ENCODE data around the gene WFS1. TPM values are rescaled to one million over a fixed set of nuclear protein-coding genes. Genes with fewer than 3 reads are reported as not detected.

The WFS1 gene
- total RNA-seq, 1 experiment from 2014 or later = 10.9 TPM

DNA sequence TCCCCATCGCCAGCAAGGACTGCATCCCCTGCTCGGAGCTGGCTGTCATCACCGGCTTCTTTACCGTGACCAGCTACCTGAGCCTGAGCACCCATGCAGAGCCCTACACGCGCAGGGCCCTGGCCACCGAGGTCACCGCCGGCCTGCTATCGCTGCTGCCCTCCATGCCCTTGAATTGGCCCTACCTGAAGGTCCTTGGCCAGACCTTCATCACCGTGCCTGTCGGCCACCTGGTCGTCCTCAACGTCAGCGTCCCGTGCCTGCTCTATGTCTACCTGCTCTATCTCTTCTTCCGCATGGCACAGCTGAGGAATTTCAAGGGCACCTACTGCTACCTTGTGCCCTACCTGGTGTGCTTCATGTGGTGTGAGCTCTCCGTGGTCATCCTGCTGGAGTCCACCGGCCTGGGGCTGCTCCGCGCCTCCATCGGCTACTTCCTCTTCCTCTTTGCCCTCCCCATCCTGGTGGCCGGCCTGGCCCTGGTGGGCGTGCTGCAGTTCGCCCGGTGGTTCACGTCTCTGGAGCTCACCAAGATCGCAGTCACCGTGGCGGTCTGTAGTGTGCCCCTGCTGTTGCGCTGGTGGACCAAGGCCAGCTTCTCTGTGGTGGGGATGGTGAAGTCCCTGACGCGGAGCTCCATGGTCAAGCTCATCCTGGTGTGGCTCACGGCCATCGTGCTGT lies 31.5 kb downstream of the WFS1 start:
- DNase-seq (ENCODE audit: low read depth, low spot score) = no peak
- in situ Hi-C loops (cut with HindIII; ENCODE audit: low pct_unique_long_range_greater_than_20kb, low sequenced_read_pairs) = no loop called here

DNA sequence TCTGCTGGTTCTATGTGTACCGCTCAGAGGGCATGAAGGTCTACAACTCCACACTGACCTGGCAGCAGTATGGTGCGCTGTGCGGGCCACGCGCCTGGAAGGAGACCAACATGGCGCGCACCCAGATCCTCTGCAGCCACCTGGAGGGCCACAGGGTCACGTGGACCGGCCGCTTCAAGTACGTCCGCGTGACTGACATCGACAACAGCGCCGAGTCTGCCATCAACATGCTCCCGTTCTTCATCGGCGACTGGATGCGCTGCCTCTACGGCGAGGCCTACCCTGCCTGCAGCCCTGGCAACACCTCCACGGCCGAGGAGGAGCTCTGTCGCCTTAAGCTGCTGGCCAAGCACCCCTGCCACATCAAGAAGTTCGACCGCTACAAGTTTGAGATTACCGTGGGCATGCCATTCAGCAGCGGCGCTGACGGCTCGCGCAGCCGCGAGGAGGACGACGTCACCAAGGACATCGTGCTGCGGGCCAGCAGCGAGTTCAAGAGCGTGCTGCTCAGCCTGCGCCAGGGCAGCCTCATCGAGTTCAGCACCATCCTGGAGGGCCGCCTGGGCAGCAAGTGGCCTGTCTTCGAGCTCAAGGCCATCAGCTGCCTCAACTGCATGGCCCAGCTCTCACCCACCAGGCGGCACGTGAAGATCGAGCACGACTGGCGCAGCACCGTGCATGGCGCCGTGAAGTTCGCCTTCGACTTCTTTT lies 32.2 kb downstream of the WFS1 start:
- DNase-seq (ENCODE audit: low read depth, low spot score) = no peak
- in situ Hi-C loops (cut with HindIII; ENCODE audit: low pct_unique_long_range_greater_than_20kb, low sequenced_read_pairs) = no loop called here

DNA sequence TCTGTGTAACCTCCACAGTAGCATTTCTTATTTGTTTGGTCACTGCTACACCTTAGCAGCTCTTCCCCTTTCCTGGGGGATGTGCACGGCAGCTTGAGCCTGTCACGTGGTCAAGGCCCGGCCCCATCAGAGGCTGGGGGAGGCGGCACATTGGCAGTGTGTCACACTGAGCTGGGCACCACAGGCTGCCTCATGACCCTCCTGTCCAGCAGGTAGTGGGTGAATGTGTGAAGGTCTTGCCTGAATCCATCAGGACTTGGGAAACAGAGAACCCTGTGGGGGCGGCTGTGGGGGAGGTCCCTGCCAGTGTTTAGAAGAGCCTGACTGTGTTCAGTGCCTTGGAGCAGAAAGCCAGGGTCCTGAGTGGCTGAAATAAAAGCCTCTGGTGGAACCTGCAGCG lies 33.2 kb downstream of the WFS1 start:
- no peak for DNase-seq (ENCODE audit: low read depth, low spot score)
- in situ Hi-C loops (cut with HindIII; ENCODE audit: low pct_unique_long_range_greater_than_20kb, low sequenced_read_pairs) = no loop called here

DNA sequence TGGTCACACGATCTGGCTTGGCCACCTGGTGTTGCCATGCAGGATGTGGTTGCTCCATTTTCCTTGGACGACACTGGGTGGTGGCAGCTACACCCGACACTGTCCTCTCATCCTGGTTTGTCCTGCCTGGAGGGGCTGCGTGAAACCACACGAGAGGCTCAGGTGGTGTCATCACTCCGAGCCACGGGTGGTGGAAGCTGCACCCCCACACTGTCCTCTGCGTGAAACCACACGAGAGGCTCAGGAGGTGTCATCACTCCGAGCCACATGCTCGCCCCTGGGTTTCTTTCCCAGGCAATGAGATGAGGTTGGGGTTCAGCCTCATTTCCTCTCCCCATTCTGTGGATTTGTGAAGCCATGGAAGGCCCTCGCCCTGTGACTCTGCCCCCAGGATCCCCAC lies 34.3 kb downstream of the WFS1 start:
- in situ Hi-C loops (cut with HindIII; ENCODE audit: low pct_unique_long_range_greater_than_20kb, low sequenced_read_pairs) = no loop called here

DNA sequence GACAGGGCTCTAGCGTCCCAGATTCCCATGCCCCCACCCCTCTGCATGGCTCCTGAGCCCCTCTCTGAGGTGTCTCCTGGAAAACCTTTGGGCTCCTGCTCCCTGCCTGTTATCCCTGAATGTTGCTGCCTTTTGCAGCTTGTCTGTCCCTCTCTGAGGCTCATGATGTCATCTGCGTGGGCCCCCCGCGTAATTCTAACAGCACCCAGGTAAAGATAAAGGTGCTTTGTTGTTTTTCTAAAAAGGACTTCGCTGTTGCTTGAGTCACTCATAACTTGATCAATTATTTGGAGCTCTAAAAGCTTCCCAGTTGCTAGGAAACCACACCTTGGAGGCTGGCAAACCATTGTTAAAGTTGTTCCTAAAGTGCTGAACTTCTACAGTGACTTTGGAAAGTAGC lies 36.6 kb downstream of the WFS1 start:
- DNase-seq (ENCODE audit: low read depth, low spot score) = no peak
- in situ Hi-C loops (cut with HindIII; ENCODE audit: low pct_unique_long_range_greater_than_20kb, low sequenced_read_pairs) = no loop called here

More for the DNA sequence above, 34.3 kb downstream of the WFS1 start:
- DNase-seq (ENCODE audit: low read depth, low spot score) = no peak

DNA sequence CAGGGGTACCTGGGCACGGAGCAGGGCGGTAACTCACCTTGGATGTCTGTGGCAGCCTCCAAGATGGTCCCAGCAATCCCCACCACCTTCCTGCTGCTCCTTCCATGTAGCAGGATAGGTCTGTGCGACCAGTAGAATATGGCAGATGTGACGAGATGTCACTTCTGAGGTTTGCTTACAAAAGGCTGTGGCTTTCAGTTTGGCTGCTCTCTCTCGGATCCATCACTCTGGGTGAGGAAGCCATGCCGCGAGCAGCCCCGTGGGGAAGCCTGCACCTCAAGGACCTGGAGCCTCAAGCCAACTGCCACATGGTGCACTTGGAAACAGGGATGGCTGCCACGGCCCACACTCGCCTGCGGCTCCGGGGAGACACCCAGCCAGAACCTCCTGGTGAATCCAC lies 37.6 kb downstream of the WFS1 start:
- in situ Hi-C loops (cut with HindIII; ENCODE audit: low pct_unique_long_range_greater_than_20kb, low sequenced_read_pairs) = no loop called here
- DNase-seq (ENCODE audit: low read depth, low spot score) = no peak

DNA sequence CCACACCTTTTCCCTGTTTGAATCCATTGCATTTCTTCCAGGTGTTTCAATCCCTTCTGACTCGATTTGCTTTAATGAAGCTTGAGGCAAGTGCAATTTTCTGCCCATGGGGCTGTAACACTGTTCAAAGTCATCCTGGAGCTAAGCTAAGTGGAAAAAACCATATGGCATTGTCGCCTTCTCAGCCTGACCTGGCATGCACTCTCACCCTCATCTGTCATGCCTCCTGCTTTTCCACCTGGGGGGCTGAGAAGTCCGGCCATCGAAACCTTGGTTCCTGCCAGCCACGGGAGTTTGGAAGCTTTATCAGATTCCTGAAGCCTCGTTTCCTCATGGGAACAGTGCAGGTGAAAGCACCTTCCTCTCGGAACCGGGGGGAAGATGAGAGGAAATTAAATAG lies 38.2 kb downstream of the WFS1 start:
- in situ Hi-C loops (cut with HindIII; ENCODE audit: low pct_unique_long_range_greater_than_20kb, low sequenced_read_pairs) = no loop called here
- DNase-seq (ENCODE audit: low read depth, low spot score) = no peak

DNA sequence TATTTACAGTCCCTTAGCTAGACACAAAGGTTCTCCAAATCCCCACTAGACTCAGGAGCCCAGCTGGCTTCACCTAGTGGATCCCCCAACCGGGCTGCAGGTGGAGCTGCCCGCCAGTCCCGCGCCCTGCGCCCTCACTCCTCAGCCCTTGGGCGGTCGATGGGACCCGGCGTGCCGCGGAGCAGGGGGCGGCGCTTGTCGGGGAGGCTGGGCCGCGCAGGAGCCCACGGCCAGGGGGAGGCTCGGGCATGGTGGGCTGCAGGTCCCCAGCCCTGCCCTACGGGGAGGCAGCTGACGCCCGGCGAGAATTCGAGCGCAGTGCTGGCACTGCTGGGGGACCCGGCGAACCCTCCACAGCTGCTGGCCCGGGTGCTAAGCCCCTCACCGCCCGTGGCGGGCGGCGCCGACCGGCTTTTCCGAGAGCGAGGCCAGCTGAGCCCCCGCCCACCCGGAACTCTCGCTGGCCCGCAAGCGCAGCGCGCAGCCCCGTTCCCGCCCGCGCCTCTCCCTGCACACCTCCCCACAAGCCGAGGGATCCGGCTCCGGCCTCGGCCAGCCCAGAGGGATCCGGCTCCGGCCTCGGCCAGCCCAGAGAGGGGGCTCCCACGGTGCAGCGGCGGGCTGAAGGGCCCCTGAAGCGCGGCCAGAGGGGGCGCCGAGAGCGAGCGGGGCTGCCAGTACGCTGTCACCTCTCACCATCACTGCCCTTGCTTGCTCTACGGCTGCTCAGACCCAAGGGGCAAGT lies 39.4 kb downstream of the WFS1 start:
- DNase-seq (ENCODE audit: low read depth, low spot score) = no peak
- in situ Hi-C loops (cut with HindIII; ENCODE audit: low pct_unique_long_range_greater_than_20kb, low sequenced_read_pairs) = no loop called here

DNA sequence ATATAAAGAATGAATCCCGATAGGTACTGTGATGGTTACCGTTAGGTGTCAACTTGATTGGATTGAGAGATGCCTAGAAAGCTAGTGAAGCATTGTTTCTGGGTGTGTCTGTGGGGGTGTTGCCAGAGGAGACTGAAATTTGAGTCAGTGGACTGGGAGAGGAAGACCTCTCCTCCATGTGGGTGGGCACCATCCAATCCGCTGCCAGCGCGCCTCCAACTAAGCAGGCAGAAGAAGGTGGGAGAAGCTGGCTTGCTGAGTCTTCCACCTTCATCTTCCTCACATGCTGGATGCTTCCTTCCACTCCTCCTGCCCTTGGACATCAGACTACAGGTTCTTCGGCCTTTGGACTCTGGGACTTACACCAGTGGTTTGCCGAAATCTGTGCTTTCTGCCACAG lies 40.1 kb downstream of the WFS1 start:
- in situ Hi-C loops (cut with HindIII; ENCODE audit: low pct_unique_long_range_greater_than_20kb, low sequenced_read_pairs) = no loop called here
- DNase-seq (ENCODE audit: low read depth, low spot score) = no peak

DNA sequence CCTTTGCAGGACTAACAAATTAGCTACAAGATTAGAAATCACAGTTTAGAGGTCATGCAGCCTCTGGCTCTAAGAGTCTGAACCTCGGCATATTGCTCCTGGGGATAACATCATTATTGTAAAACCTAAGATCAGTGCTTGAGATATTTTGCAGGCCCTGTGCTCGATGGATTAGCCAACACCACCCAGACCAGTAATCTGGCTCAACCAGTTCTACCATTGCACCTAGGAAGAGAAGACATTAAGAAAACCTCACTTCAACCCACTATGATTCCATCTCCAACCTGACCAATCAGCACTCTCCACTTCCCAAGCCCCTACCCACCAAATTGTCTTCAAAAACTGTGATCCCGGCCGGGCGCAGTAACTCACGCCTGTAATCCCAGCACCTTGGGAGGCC lies 43.6 kb downstream of the WFS1 start:
- DNase-seq (ENCODE audit: low read depth, low spot score) = no peak
- in situ Hi-C loops (cut with HindIII; ENCODE audit: low pct_unique_long_range_greater_than_20kb, low sequenced_read_pairs) = no loop called here

DNA sequence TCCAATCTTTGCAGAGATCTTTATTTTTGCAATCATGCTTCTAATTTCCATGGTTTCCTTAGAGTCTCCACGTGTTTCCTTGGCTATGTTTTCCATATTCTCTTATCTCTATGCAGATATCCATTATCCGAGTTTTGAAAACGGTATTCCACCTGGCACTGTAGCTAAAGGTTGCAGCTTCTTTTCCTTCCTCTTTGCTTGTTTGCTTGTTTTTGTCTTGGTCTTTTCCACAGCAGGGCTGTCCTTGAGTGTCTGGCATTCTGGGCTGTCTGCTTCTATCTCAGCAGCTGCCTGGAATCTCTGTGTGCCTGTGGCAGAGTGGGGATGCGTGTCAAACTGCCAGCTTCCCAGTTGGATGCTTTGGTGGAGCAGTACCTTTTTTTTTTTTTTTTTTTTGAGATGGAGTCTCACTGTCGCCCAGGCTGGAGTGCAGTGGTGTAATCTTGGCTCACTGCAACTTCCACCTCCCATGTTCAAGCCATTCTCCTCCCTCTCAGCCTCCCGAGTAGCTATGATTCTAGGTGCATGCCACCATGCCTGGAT lies 46.9 kb downstream of the WFS1 start:
- in situ Hi-C loops (cut with HindIII; ENCODE audit: low pct_unique_long_range_greater_than_20kb, low sequenced_read_pairs) = no loop called here
- DNase-seq (ENCODE audit: low read depth, low spot score) = no peak

DNA sequence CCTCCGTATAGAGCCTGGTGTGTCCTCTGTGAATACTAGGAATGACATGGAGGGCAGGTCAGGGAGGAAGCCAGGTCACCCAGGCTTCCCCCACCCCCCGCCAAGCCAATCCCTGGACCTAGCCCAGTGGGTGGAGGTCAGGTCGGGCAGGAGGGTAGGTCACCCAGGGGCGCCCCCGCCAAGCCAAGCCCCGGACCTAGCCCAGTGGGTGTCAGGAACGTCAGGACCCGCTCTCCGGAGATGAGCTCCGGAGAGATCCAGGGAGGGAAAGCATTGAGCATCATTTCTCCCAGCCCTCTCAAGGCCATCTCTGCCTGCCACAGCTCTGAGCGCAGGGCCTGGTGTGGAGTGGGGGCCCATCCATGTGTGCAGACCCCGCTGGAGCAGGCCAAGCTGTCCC lies 48.6 kb downstream of the WFS1 start:
- in situ Hi-C loops (cut with HindIII; ENCODE audit: low pct_unique_long_range_greater_than_20kb, low sequenced_read_pairs) = no loop called here
- no peak for DNase-seq (ENCODE audit: low read depth, low spot score)

DNA sequence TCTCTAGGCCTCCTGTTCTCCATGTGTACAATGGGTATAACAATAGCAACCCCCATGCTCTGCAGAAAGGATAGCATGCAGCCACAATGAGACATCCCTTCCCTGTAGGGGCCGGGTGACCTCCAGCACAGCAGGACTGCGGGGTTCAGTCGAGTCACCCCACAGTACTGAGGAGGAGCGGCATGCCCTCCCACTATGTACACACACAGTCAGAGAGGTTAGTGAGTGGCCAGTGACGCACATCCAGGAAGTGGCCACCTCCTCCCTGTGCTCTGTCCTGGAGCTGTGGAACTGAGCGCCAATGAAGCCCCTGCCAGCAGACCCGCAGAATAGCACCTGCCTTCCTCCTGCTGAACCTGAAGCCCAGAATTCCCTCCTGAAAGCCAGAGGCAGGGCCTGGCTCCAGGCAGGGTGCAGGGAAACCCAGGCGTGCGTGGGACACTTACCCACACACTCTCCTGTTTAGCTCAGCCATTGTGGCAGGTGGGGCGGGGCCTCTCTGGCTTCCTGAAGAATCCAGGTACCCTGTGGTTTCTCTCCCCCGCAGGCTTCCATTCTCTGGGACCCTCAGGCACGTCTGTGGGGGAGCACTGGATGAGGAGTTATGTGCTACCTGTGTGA lies 50.0 kb downstream of the WFS1 start:
- in situ Hi-C loops (cut with HindIII; ENCODE audit: low pct_unique_long_range_greater_than_20kb, low sequenced_read_pairs) = no loop called here
- DNase-seq (ENCODE audit: low read depth, low spot score) = no peak

DNA sequence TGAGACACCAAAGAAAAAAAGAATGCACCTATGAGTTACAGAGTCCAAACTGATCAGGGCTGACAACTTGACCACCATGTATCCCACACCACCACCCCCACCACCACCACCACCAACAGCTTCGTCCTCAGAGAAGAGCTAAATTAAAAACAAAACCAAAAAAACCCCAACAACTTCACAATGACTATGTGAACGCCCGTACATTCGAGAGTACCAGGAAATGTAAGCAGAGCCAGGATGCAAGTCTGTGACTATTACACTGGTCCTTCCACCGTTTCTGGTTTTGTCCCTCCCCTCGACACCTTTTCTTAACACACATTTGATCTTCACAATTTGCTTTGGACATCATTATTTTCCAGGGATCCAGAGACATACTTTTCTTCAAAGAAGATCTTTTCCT lies 51.0 kb downstream of the WFS1 start:
- no peak for DNase-seq (ENCODE audit: low read depth, low spot score)
- in situ Hi-C loops (cut with HindIII; ENCODE audit: low pct_unique_long_range_greater_than_20kb, low sequenced_read_pairs) = no loop called here

DNA sequence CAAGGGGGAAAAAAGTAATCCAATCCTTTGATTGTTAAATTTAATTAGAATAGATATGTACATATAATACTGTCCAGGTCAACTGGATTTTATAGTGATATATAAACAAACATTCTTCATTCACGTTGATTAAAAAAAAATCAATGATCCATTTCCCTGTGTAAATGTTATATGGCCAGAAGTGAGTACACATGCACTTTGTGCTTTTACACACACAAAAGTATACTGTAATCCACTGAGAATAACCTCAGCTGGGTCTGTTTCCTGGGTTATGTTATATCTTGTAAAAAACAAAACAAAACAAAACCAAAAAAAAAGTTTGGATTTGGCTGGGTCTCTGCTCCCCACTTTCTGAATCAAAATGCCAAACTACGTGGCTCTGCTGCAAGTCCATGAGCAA lies 51.7 kb downstream of the WFS1 start:
- no peak for DNase-seq (ENCODE audit: low read depth, low spot score)
- in situ Hi-C loops (cut with HindIII; ENCODE audit: low pct_unique_long_range_greater_than_20kb, low sequenced_read_pairs) = no loop called here

DNA sequence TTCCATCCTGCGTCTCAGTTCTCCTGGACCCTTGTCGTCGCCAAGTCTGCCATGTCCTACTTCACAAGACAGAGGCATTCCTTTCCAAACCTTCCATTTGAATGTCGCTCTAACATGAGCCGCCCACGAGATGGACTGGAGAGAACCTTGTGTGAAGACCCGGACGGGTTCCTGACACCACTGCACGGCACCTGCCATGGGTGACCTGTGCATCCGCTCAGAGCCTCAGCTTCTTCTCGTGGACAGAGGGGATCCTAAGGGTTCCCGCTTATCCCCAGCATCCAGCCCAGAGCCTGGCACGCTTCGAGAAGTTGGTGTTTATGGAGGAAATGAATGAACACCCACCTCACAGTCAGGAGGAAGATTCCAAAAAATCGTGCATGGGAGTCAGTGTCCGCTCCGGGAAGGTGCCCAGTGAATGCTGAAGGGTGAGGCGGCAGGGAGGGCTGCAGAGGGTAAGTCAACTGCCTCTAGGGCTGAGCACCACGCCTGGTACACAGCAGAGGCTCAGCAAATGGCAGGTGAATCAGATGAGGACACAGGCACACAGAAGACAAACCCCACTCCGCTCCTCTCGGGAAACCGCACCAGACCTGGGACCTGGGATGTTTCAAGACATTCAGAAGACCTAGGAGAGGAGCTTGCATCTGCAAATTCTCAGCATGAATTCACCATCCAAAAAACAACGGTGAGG lies 52.6 kb downstream of the WFS1 start:
- in situ Hi-C loops (cut with HindIII; ENCODE audit: low pct_unique_long_range_greater_than_20kb, low sequenced_read_pairs) = no loop called here
- no peak for DNase-seq (ENCODE audit: low read depth, low spot score)

DNA sequence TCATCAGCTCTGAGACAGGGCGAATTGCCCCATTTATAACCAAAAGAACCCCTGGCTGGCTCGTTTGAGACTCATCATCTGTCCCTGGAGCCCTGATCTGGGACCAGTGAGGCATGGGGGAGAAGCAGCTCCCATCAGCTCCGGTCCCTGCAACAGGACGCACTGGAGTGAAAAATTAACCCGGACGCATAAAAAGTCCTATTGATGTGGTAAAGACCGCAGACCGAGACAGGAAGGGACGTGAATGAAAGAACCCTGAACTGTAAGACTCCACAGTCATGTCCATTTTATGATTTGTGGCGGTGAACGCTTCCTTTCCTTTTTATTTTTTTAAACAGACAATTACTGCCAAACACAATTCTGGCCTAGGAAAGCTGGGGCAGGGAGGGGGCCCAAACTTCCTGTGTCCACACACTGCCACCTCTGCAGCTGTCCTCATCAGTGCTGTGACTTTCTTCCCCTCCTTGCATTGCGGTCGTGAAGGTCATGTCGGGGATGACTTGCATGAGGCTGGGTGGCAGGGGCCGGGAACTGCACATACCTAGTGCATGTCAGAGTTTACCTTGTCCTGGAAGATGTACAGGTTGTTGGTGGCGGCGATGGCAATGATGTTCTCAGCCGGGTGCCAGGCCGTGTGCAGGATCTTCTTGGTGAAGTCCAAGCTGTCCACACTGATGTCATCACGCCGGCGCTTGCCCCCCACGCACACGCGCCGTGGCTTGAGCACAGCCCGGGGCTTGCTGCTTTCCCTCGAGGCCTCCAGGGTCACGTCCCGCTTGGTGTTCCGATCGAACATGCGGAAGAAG lies 53.3 kb downstream of the WFS1 start:
- DNase-seq (ENCODE audit: low read depth, low spot score) = peak; percentile 35
- in situ Hi-C loops (cut with HindIII; ENCODE audit: low pct_unique_long_range_greater_than_20kb, low sequenced_read_pairs) = no loop called here
